Activated T-cell treated with anti-CD3 and anti-CD28 coated beads, Interleukin-2, amount 50 U/mL, for 24 hours (primary cell): ENCODE data around the gene AAK1.
A peak's percentile ranks its signal among the peaks of the same experiment; 100 is the strongest.
"Not testable (repeated sequence)": the region's sequence is repeated elsewhere in the genome, so short reads cannot be mapped to it uniquely, and the experiment has no call there.

Experiments
- DNase-seq: peaks from one replicate; pipeline ENCODE4 v3.0.0-alpha.2; 2020
- H3K27ac Mint-ChIP-seq: 2 replicates; pipeline ENCODE4 v1.8.0; 2020; ENCODE audit warnings: mild to moderate bottlenecking, mixed read lengths
- H3K27me3 Mint-ChIP-seq: 2 replicates; pipeline ENCODE4 v1.8.0; 2020; ENCODE audit warnings: mixed read lengths
- H3K36me3 Mint-ChIP-seq: 2 replicates; pipeline ENCODE4 v1.8.0; 2020; ENCODE audit warnings: low read depth, mixed read lengths
- H3K4me1 Mint-ChIP-seq: 2 replicates; pipeline ENCODE4 v1.8.0; 2020; ENCODE audit warnings: low read depth, mixed read lengths
- H3K4me3 Mint-ChIP-seq: 2 replicates; pipeline ENCODE4 v1.8.0; 2020; ENCODE audit warnings: mild to moderate bottlenecking, moderate library complexity, mixed read lengths
- H3K9me3 Mint-ChIP-seq: 2 replicates; pipeline ENCODE4 v1.8.0; 2020; ENCODE audit warnings: mixed read lengths

The AAK1 gene

DNA sequence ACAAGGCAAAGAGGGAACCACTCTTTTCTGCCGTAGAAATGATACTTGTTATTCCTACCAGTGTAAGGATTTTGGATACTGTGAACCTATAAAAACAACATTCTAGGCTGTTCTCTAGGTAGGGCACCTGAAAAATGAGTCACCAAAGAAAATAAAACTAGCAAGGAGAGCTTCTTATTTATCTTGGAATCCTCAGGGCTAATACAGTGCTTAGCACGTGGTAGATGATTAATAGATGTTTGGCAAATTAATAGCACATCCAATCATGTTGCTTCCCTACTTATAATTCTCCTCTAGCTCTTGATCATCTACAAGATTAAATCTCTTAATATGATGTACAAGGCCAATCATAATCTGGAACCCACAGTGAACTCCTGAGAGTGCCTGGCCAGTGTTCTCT is 73.1 kb downstream of the AAK1 start:
- H3K36me3 Mint-ChIP-seq, result peaks cover 12% of the 10 kb centered on the region
- peaks cover 82% of the 10 kb centered on the region for H3K4me1 Mint-ChIP-seq
- no peaks in the 10 kb centered on the region for H3K9me3 Mint-ChIP-seq
- H3K27ac Mint-ChIP-seq, result peak overlapping the region; percentile 88
- no peak overlapping the region for H3K4me3 Mint-ChIP-seq
- no peaks in the 10 kb centered on the region for H3K27me3 Mint-ChIP-seq
- DNase-seq, result no peak

DNA sequence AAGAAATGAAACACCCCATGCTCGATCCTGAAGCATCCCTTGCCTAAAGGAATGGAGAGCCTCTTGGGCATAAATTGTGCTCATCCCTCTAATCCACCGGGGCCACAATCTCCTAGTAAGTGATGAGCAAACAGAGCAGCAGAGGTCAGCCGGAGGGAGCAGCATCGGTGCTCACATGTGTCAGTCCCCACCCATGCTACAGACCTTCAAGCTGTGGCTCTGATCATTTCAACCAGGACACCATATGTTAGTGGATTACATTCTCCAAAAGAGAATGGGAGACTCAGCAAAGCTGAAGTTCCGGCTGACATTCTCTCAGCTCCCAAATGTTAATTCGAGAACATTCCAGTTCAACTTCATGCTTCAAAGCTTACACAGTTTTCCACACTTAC is 75.6 kb downstream of the AAK1 start:
- H3K9me3 Mint-ChIP-seq, result no peaks in the 10 kb centered on the region
- H3K27me3 Mint-ChIP-seq, result no peaks in the 10 kb centered on the region
- H3K36me3 Mint-ChIP-seq, result peaks cover 10% of the 10 kb centered on the region
- no peak overlapping the region for H3K4me3 Mint-ChIP-seq
- DNase-seq, result no peak
- H3K27ac Mint-ChIP-seq, result peak overlapping the region; percentile 73
- H3K4me1 Mint-ChIP-seq, result peaks cover 90% of the 10 kb centered on the region

- Mint-ChIP-seq H3K36me3 (peaks cover 6% of the 10 kb centered on the region), H3K9me3 (no peaks in the 10 kb centered on the region), H3K27me3 (no peaks in the 10 kb centered on the region), H3K27ac (peak overlapping the region; percentile 85), H3K4me3 (no peak overlapping the region), H3K4me1 (peaks cover 90% of the 10 kb centered on the region)
- no peak for DNase-seq
Measured at GRCh38 chr2:69567157-69567908, 76.2 kb downstream of the AAK1 start.

GRCh38 chr2:69566669-69567068 is 76.9 kb downstream of the AAK1 start:
- Mint-ChIP-seq H3K4me3 (no peak overlapping the region), H3K27ac (peak overlapping the region; percentile 85), H3K9me3 (no peaks in the 10 kb centered on the region)

DNA sequence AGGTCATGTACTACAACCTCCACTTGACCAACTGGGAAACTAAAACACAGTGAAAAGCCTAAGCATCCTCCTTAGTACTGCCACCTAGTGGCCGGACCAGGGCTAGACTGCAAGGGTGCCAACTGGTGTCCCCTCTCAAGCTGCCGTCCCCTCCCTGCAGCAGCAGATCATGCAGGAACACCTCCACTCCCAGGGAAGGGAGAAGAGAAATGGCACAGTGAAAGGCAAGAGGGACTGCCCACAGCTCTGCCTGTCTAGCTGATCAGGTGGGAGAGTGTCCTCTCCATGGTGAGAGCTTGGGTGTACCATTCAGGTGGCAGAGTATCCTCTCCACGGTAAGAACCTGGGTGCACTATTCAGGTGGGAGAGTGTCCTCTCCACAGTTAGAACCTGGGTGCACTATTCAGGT is 78.1 kb downstream of the AAK1 start:
- Mint-ChIP-seq H3K27ac (peak overlapping the region; percentile 75), H3K27me3 (no peaks in the 10 kb centered on the region), H3K4me3 (no peak overlapping the region), H3K36me3 (peaks cover 8% of the 10 kb centered on the region), H3K4me1 (peaks cover 91% of the 10 kb centered on the region), H3K9me3 (no peaks in the 10 kb centered on the region)
- peak; percentile 77 for DNase-seq

More at GRCh38 chr2:69566669-69567068, 76.9 kb downstream of the AAK1 start:
- Mint-ChIP-seq H3K4me1 (peaks cover 92% of the 10 kb centered on the region), H3K27me3 (no peaks in the 10 kb centered on the region), H3K36me3 (peaks cover 7% of the 10 kb centered on the region)
- DNase-seq, result no peak

GRCh38 chr2:69564604-69565003 is 78.9 kb downstream of the AAK1 start:
- peaks cover 91% of the 10 kb centered on the region for H3K4me1 Mint-ChIP-seq
- peaks cover 5% of the 10 kb centered on the region for H3K36me3 Mint-ChIP-seq
- no peak overlapping the region for H3K4me3 Mint-ChIP-seq
- no peak for DNase-seq
- H3K27me3 Mint-ChIP-seq, result no peaks in the 10 kb centered on the region
- H3K27ac Mint-ChIP-seq, result peak overlapping the region; percentile 75
- H3K9me3 Mint-ChIP-seq, result no peaks in the 10 kb centered on the region

DNA sequence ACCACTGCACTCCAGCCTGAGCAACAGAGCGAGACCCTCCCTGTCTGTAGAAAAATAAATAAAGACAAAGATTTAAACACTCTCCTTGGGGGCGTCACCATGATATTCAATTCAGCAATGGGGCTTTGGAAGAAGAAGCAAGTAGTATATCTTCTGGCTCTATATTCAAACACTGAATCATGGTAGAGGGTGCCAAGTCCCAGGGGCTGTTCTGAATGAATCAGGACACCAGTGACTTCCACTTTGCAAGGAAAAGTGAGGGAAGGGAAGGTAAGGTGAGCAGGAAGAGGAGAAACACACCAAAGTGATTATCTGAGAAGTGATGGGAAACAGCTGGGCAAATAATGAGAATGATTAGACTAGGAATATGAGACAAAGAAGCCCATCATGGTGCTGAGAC is 80.5 kb downstream of the AAK1 start:
- Mint-ChIP-seq H3K4me1 (peaks cover 87% of the 10 kb centered on the region), H3K27me3 (no peaks in the 10 kb centered on the region)

GRCh38 chr2:69561101-69561500 is 82.4 kb downstream of the AAK1 start:
- Mint-ChIP-seq H3K4me3 (no peak overlapping the region), H3K4me1 (peaks cover 85% of the 10 kb centered on the region), H3K36me3 (peaks cover 10% of the 10 kb centered on the region), H3K9me3 (no peaks in the 10 kb centered on the region), H3K27ac (no peak overlapping the region), H3K27me3 (no peaks in the 10 kb centered on the region)
- DNase-seq, result no peak

More for the DNA sequence above, 80.5 kb downstream of the AAK1 start:
- DNase-seq, result no peak
- Mint-ChIP-seq H3K4me3 (no peak overlapping the region), H3K9me3 (no peaks in the 10 kb centered on the region), H3K36me3 (peaks cover 5% of the 10 kb centered on the region), H3K27ac (peak overlapping the region; percentile 16)

DNA sequence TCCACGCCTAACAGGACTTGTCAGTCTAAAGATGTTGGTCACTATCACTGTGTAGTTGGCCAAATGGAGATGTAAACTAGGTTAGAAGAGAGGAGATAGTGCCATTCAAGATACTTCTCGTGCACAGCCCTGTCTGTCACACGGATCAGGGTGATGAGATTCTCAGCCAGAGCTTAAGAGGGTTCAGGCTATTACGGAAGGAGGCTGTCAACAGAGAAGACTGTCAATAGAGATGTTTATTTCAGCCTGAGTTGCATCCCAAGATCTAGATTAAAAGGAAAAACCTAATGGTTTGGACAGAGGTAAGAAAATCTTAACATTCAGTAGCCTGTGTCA is 83.4 kb downstream of the AAK1 start:
- peaks cover 12% of the 10 kb centered on the region for H3K36me3 Mint-ChIP-seq
- peaks cover 84% of the 10 kb centered on the region for H3K4me1 Mint-ChIP-seq
- H3K4me3 Mint-ChIP-seq, result no peak overlapping the region
- no peaks in the 10 kb centered on the region for H3K9me3 Mint-ChIP-seq
- DNase-seq, result no peak
- peak overlapping the region; percentile 13 for H3K27ac Mint-ChIP-seq
- no peaks in the 10 kb centered on the region for H3K27me3 Mint-ChIP-seq

DNA sequence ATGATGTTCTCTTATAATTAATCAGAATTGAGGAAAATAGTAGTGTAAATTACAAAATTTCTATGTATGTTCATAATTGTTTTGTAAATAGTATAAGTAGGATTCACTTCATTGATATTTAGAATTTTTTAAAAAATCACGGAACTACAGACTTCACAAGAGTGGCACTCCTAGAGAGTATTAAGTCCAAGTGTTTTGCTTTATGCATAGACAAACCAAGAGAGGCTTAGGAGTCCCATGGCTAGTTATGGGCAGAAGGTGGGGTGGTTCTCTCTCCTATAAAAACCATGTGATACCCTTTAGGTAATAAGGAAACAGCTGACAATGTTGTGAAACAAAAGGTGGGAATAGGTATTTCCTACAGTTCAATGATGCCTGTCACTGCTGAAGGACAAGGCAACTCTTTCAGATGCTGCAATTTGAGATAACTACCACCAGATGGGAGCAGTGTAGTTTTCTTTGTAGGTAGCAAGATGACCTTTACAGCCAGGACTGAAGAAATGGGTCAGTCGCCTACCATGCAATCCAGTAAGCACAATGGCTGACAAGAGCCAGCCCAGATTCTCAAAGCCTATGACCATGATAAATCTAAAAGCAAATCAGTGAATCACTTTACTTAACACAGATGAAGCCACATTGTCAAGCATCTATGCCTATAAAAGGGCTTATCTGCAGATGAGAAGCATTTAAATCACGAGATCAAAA is 83.9 kb downstream of the AAK1 start:
- H3K4me3 Mint-ChIP-seq, result no peak overlapping the region
- H3K4me1 Mint-ChIP-seq, result peaks cover 84% of the 10 kb centered on the region
- peaks cover 18% of the 10 kb centered on the region for H3K36me3 Mint-ChIP-seq
- H3K27me3 Mint-ChIP-seq, result no peaks in the 10 kb centered on the region
- peak overlapping the region; percentile 13 for H3K27ac Mint-ChIP-seq
- H3K9me3 Mint-ChIP-seq, result no peaks in the 10 kb centered on the region
- DNase-seq, result no peak

- peak overlapping the region; percentile 5 for H3K4me3 Mint-ChIP-seq
- peaks cover 77% of the 10 kb centered on the region for H3K4me1 Mint-ChIP-seq
- peak overlapping the region; percentile 71 for H3K27ac Mint-ChIP-seq
- no peaks in the 10 kb centered on the region for H3K9me3 Mint-ChIP-seq
- no peaks in the 10 kb centered on the region for H3K27me3 Mint-ChIP-seq
- DNase-seq, result no peak
- peaks cover 39% of the 10 kb centered on the region for H3K36me3 Mint-ChIP-seq
Measured at GRCh38 chr2:69556008-69556407, 87.5 kb downstream of the AAK1 start.

GRCh38 chr2:69554981-69555380 is 88.6 kb downstream of the AAK1 start:
- no peak overlapping the region for H3K4me3 Mint-ChIP-seq
- H3K27ac Mint-ChIP-seq, result peak overlapping the region; percentile 69
- H3K27me3 Mint-ChIP-seq, result no peaks in the 10 kb centered on the region
- peaks cover 74% of the 10 kb centered on the region for H3K4me1 Mint-ChIP-seq
- no peaks in the 10 kb centered on the region for H3K9me3 Mint-ChIP-seq
- no peak for DNase-seq
- H3K36me3 Mint-ChIP-seq, result peaks cover 44% of the 10 kb centered on the region

GRCh38 chr2:69554568-69554967 is 89.0 kb downstream of the AAK1 start:
- no peak for DNase-seq

DNA sequence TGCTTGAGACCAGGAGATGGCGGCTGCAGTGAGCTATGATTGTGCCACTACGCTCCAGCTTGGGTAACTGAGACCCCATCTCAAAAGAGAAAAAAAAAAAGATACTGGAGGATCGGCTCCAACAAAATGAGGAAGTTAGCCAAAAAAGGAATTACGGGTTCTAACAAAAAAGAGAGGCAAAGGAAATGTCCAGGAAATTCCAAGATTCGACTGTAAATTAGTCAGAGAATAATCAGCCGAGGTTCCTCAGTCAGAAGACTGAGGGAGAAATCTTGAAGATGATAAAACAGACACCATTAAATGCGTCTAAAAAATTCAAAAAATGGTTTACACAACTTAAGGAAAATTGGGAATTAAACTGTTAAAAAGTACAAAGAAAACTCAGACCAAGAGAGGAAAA is 89.5 kb downstream of the AAK1 start:
- peaks cover 44% of the 10 kb centered on the region for H3K36me3 Mint-ChIP-seq
- no peak overlapping the region for H3K27ac Mint-ChIP-seq
- no peaks in the 10 kb centered on the region for H3K9me3 Mint-ChIP-seq
- H3K4me1 Mint-ChIP-seq, result peaks cover 71% of the 10 kb centered on the region
- no peak overlapping the region for H3K4me3 Mint-ChIP-seq
- no peak for DNase-seq
- no peaks in the 10 kb centered on the region for H3K27me3 Mint-ChIP-seq

More at GRCh38 chr2:69554568-69554967, 89.0 kb downstream of the AAK1 start:
- H3K4me1 Mint-ChIP-seq, result peaks cover 73% of the 10 kb centered on the region
- peak overlapping the region; percentile 69 for H3K27ac Mint-ChIP-seq
- H3K4me3 Mint-ChIP-seq, result no peak overlapping the region
- no peaks in the 10 kb centered on the region for H3K27me3 Mint-ChIP-seq
- no peaks in the 10 kb centered on the region for H3K9me3 Mint-ChIP-seq
- H3K36me3 Mint-ChIP-seq, result peaks cover 44% of the 10 kb centered on the region

- DNase-seq, H3K4me3 Mint-ChIP-seq, H3K27ac Mint-ChIP-seq, H3K9me3 Mint-ChIP-seq, H3K27me3 Mint-ChIP-seq: not testable (repeated sequence)
- H3K4me1 Mint-ChIP-seq, result peaks cover 66% of the 10 kb centered on the region
- peaks cover 60% of the 10 kb centered on the region for H3K36me3 Mint-ChIP-seq
Measured at GRCh38 chr2:69550511-69550910, 93.0 kb downstream of the AAK1 start.
